ENCODE measurements around the gene ARTN. TPM values are rescaled to one million over a fixed set of nuclear protein-coding genes. Genes with fewer than 3 reads are reported as not detected.

Gene ARTN
- total RNA-seq, 1 donor from 2014 or later = 0.70 TPM

DNA sequence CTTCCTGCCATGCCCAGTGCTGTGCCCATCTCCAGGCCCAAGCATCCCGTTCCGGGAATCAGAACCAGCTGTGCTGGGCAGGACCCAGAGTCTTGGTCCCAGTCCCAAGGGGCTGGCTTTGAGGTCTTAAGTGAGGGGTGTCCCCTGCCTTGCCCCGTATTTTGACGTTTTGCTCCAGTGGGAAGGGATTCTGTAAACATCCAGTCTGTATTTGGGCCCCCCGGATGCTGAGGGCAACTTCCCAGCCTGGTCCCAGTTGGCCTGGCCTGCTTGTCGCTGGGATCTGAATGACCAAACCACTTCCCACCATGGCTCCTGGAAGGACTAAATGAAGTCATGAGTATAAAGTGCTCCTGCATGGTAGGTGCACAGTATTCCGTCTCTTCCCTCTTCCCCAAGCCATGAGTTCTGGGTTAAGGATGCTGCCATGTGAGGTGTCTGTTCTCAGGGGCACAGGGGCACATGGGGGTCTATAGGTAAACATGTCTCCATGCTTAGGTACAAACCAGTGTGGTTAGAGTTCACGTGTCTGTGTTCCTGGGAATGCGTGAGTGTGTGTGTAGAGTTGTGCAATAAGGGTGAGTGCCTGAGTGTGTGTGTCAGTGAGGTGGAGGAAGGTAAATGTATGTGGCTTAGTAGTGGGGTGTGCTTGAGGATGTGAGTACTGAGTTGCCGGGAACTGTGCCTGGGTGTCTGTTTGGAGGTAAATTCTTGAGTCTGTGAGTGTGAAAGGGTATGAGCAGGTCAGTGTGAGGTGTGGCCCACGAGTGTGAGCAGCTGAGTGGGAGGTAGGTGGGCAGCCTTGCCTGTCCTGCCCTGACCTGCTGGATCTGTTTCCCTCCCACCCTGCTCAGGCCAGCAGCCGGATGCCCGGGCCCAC, 46.9 kb downstream of the ARTN start:
- intact Hi-C loops (cut with DNase I) = no loop called here
- no peak for DNase-seq (ENCODE audit: low spot score)

DNA sequence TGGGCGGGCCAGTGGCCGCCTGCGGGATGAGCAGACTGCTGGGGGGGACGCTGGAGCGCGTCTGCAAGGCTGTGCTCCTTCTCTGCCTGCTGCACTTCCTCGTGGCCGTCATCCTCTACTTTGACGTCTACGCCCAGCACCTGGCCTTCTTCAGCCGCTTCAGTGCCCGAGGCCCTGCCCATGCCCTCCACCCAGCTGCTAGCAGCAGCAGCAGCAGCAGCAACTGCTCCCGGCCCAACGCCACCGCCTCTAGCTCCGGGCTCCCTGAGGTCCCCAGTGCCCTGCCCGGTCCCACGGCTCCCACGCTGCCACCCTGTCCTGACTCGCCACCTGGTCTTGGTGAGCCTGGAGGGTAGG, 47.5 kb downstream of the ARTN start:
- DNase-seq (ENCODE audit: low spot score) = no peak
- intact Hi-C loops (cut with DNase I) = no loop called here

DNA sequence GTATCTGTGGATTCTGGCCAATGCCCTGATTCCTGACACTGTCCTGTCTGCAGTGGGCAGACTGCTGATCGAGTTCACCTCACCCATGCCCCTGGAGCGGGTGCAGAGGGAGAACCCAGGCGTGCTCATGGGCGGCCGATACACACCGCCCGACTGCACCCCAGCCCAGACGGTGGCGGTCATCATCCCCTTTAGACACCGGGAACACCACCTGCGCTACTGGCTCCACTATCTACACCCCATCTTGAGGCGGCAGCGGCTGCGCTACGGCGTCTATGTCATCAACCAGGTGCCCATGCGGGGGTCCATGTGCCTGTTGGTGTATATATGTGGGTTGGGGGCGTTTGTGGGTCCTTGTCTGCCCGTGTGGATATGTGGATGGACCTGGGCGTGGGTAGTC, 48.0 kb downstream of the ARTN start:
- DNase-seq (ENCODE audit: low spot score) = no peak

DNA sequence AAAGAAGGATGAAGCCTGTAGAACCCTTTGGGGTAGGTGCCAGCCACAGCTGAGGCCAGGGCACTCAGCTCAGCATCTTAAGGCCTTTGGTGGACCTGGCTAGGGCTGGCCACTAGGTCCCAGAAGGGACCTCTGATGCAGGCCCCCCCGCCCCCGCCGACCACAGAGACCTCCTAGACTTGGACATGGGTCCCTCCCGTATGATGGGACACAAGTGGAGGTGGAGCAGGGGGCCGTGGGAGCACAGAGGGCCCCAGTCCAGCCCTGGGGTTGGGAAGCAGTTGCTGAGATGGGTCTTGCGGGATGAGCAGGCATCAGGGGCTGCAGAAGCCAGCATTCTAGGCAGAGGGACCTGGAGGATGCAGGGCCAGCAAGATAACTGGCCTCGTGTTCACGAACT, 48.6 kb downstream of the ARTN start:
- intact Hi-C loops (cut with DNase I) = no loop called here
- no peak for DNase-seq (ENCODE audit: low spot score)

More for the DNA sequence above, 48.0 kb downstream of the ARTN start:
- intact Hi-C loops (cut with DNase I) = no loop called here

DNA sequence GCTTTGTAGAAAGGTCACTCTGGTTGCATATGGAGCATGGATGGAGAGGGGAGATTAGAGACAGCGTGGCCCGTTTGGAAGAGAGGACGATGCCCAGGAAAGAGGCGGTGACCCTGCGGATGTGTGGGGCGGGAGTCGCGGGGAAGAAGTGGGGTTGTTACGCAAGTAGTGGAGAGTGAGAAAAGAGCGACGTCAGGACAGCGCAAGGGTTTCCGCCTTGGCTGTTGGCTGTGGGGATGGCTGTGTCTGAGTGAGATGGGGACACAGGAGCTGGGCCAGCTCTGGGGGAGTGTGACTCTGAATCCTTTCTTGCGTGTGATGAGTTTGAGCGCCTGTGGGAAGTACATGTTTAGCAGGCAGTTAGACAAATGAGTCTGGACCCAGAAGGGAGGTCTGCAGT, 49.2 kb downstream of the ARTN start:
- intact Hi-C loops (cut with DNase I) = no loop called here
- no peak for DNase-seq (ENCODE audit: low spot score)

DNA sequence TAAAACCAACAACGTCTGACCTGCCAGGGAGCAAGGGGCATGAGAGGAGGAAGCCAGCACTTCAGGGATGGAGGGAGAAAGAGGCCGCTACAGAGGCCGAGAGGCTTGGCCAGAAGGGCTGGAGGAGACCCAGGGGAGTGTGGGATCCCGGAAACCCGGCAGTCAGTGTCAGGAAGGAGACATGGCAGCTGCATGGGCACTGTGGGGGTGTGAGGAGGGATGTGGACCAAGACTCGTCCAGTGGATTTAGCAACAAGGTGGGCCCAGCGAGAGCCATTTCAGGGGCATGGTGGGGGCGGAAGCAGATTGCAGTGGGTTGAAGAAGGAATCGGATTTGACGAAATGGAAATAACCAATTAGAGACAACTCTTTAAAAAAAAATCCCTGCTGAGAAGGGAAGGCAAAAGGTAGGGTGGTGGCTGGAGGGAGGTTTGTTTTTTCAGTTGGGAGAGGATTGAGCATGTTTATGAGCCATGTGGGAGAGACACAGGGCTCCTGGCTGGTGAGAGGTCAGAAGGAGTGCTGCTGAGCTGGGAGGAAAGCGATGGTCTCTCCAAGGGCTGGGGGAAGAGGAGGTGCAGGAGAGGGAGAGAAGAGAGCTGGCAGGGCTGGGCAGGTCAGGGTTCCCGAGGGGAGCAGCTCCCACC, 49.8 kb downstream of the ARTN start:
- no peak for DNase-seq (ENCODE audit: low spot score)
- intact Hi-C loops (cut with DNase I) = no loop called here

DNA sequence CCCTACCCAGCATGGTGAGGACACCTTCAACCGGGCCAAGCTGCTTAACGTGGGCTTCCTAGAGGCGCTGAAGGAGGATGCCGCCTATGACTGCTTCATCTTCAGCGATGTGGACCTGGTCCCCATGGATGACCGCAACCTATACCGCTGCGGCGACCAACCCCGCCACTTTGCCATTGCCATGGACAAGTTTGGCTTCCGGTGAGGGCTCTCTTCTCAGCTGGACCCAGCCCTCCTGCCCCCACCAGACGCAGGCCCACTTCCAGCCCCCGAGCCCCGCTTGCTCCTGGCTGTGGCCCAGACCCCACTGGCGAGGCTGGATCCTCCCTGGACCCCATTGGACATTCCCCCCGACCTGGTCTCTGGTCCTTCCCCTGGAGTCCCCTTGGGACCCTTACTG, 51.3 kb downstream of the ARTN start:
- intact Hi-C loops (cut with DNase I) = no loop called here
- no peak for DNase-seq (ENCODE audit: low spot score)

DNA sequence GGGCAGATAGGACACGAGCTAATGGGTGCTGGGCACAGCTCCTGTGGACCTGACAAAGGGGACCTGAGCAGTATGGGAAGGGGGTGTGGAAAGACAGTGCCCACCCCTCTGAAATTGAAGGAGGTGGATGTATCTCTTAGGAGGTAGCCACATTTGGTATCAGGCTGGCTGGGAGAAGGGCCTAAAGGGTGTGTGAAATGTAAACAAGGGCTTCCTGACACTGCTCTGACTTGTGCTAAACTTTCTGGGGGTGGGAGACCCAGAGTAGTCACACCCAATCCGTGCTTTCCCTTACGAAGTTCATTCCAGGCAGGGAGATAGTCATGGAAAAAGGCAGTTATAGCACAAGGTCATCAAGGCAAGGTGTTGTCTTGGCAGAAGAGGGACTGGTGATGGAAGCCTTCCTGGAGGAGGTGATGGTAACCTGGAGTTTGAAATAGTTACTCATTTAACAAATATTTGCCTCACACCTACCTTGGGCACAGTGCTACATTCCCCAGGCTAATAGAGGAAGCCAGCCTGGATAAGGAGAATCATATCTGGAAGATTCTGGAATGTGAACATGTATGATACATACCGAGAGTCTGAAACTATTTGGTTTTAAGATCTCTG, 52.5 kb downstream of the ARTN start:
- no peak for DNase-seq (ENCODE audit: low spot score)
- intact Hi-C loops (cut with DNase I) = no loop called here

DNA sequence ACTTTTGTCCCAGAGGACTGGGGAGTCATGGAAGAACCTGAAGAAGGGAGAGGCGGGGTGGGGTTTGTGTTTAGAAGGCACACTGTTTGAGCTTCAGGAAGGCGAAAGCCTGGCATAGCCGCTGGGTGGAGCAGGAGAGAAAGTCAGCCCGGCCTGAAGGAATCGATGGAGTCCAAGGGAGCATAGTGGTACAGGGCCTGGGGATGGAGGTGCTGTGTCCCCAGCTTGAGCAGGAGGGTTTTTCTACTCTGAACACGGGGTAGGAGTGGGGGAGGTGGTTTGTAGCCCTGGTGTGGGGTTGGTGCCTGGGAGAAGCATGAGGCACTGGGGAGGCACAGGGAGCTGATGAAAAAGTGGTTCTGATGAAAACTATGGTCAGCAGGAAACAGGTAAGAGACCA, 53.1 kb downstream of the ARTN start:
- intact Hi-C loops (cut with DNase I) = no loop called here
- no peak for DNase-seq (ENCODE audit: low spot score)

Other genes starting within 250 kb of the ARTN start
- gene ST3GAL3, start 226.3 kb upstream of the ARTN start, total RNA-seq = 30.1 TPM
- 60.6 TPM for gene IPO13, start 13.1 kb downstream of the ARTN start, total RNA-seq
- gene DPH2, start 36.2 kb downstream of the ARTN start, total RNA-seq = 15.5 TPM
- gene ATP6V0B, start 41.2 kb downstream of the ARTN start, total RNA-seq = 81.6 TPM
- gene B4GALT2, start 45.4 kb downstream of the ARTN start, total RNA-seq = 44.3 TPM
- 1.9 TPM for gene CCDC24, start 57.8 kb downstream of the ARTN start, total RNA-seq
- gene SLC6A9, start 97.7 kb downstream of the ARTN start, total RNA-seq = 1.8 TPM
- not detected for gene KLF17, start 185.0 kb downstream of the ARTN start, total RNA-seq
- not detected for gene KLF18, start 207.8 kb downstream of the ARTN start, total RNA-seq